Measurements from ENCODE around the gene ZNF143. TPM values are rescaled to one million over a fixed set of nuclear protein-coding genes. Genes with fewer than 3 reads are reported as not detected.

Gene ZNF143
- total RNA-seq, 1 experiment from 2014 or later: 35.8 TPM

GRCh38 chr11:9571071-9571762 lies 110.4 kb downstream of the ZNF143 start (continued):
- TF ChIP-seq MLX (CRISPR knock-in tag; IDR thresholded peaks at IDR 0.05) (no peak), GTF2I (CRISPR knock-in tag; conservative IDR thresholded peaks at IDR 0.05) (no peak), GRHL2 (CRISPR knock-in tag; IDR thresholded peaks at IDR 0.05; ENCODE audit: insufficient replicate concordance, severe bottlenecking) (no peak), AFF4 (CRISPR knock-in tag; IDR thresholded peaks at IDR 0.05; ENCODE audit: borderline replicate concordance) (no peak), ZMAT4 (CRISPR knock-in tag; IDR thresholded peaks at IDR 0.05) (no peak), ELF4 (CRISPR knock-in tag; IDR thresholded peaks at IDR 0.05; ENCODE audit: low read depth) (no peak), MAX (CRISPR knock-in tag; IDR thresholded peaks at IDR 0.05) (no peak), HMGXB4 (CRISPR knock-in tag; IDR thresholded peaks at IDR 0.05) (no peak), ESRRA (CRISPR knock-in tag; IDR thresholded peaks at IDR 0.05; ENCODE audit: borderline replicate concordance) (no peak), ZNF532 (CRISPR knock-in tag; IDR thresholded peaks at IDR 0.05; ENCODE audit: borderline replicate concordance) (no peak), E2F1 (CRISPR knock-in tag; IDR thresholded peaks at IDR 0.05) (no peak), JAZF1 (CRISPR knock-in tag; IDR thresholded peaks at IDR 0.05) (no peak), TCF7 (CRISPR knock-in tag; IDR thresholded peaks at IDR 0.05; ENCODE audit: low read depth) (no peak), USF2 (CRISPR knock-in tag; IDR thresholded peaks at IDR 0.05) (no peak)

All from WTC11 (cell line).